ENCODE measurements around the gene IL11. TPM values are rescaled to one million over a fixed set of nuclear protein-coding genes. Genes with fewer than 3 reads are reported as not detected.

Gene IL11
- total RNA-seq, 1 experiment from 2014 or later: 39.1 TPM

- no peak for DNase-seq (ENCODE audit: low read depth)
Observed at GRCh38 chr19:55391191-55391670, 21.0 kb upstream of the IL11 start.

GRCh38 chr19:55390461-55390880 is 20.2 kb upstream of the IL11 start:
- no peak for DNase-seq (ENCODE audit: low read depth)

GRCh38 chr19:55389386-55390317 is 19.4 kb upstream of the IL11 start:
- DNase-seq (ENCODE audit: low read depth): no peak

GRCh38 chr19:55387736-55388497 is 17.7 kb upstream of the IL11 start:
- DNase-seq (ENCODE audit: low read depth): no peak

- DNase-seq (ENCODE audit: low read depth): no peak
Observed at GRCh38 chr19:55386493-55386971, 16.3 kb upstream of the IL11 start.

GRCh38 chr19:55385724-55386492 is 15.6 kb upstream of the IL11 start, which contains the start of gene RPL28:
RPL28 (plus strand) TSS chr19:55385932; CDS start chr19:55386358, 426 bp downstream.
- DNase-seq (ENCODE audit: low read depth): peak; percentile 98

GRCh38 chr19:55384920-55385723 is 14.9 kb upstream of the IL11 start:
- DNase-seq (ENCODE audit: low read depth): peak; percentile 96

GRCh38 chr19:55384131-55384919 is 14.1 kb upstream of the IL11 start, which contains the start of gene TMEM238:
TMEM238 (minus strand) TSS chr19:55384292; CDS start chr19:55384259, 33 bp downstream.
- DNase-seq (ENCODE audit: low read depth): no peak

- DNase-seq (ENCODE audit: low read depth): peak; percentile 76
Observed at GRCh38 chr19:55383279-55384130, 13.2 kb upstream of the IL11 start.

- DNase-seq (ENCODE audit: low read depth): no peak
Observed at GRCh38 chr19:55382522-55383054, 12.3 kb upstream of the IL11 start.

- no peak for DNase-seq (ENCODE audit: low read depth)
Observed at GRCh38 chr19:55382013-55382412, 11.8 kb upstream of the IL11 start.

- no peak for DNase-seq (ENCODE audit: low read depth)
Observed at GRCh38 chr19:55379174-55379573, 8.9 kb upstream of the IL11 start.

- no peak for DNase-seq (ENCODE audit: low read depth)
Observed at GRCh38 chr19:55377356-55378131, 7.3 kb upstream of the IL11 start.

GRCh38 chr19:55376241-55376933 is 6.1 kb upstream of the IL11 start, which contains the start of gene TMEM190:
TMEM190 (plus strand) TSS chr19:55376826; CDS start chr19:55376854, 28 bp downstream.
- peak; percentile 38 for DNase-seq (ENCODE audit: low read depth)

- DNase-seq (ENCODE audit: low read depth): peak; percentile 78
Observed at GRCh38 chr19:55373993-55374757, 3.9 kb upstream of the IL11 start.
